DMS53 (cell line): Measurements from ENCODE around the gene CHCHD6.
A peak's percentile ranks its signal among the peaks of the same experiment; 100 is the strongest.

Experiments
- DNase-seq: peaks from one replicate; lab custom pipeline; 2025; lab: John Stamatoyannopoulos, UW

CHCHD6 gene

DNA sequence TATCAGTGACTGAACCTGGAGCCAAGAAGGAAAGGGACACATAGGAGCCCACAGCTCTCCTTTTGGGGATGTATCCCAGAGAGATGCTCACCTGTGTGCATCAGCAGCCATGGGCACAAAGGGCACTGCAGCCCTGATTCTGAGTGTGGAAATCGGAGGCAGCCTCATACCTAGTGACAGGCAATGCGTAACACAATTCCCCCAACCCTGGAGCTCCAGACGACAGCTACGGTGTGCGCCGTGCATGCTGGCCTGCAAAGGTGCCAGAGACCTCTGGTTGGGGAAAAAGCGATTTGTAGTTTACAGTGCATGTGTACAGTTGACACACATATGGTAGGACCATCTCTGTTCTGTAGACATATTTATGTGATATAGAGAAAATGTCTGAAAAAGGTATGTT, 219.9 kb downstream of the CHCHD6 start:
- DNase-seq: no peak

GRCh38 chr3:126924458-126924857, 220.4 kb downstream of the CHCHD6 start:
- no peak for DNase-seq

DNA sequence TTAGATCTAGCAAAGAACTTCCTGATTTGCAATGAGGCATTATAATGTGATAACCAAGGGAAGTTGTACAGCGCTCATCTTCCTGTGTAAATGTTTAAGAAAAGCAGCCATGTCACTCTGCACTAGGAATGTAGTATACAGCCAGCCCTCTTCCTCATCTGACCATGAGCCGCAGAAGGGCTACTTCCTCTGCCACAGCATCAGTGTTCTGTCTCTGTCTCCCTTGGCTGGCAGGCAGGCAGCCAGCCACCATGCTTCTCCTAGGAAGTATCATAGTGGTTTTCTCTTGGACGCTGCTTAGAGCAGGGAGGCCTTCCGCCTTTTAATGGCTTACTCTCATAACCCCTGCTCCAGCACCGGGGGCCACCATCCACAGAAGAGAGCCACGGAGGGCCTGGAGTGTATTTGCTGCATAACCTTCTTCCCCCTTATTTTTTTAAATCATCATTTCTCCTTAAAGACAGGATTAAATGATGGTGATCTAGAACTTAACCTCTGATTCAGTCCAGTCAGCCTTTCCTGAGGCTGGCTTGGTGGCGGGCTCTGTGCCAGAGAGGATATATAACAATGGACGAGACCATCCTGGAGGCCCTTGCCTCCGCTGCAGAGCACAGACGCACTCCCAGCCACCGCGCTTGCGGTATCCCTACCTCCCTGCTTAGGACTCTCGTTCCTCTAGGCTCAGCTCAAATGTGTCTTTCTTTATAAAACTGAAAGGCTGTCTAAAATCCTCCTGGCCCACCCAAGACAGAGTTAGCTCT, 221.6 kb downstream of the CHCHD6 start:
- no peak for DNase-seq

GRCh38 chr3:126926684-126927400, 222.8 kb downstream of the CHCHD6 start:
- DNase-seq: no peak

DNA sequence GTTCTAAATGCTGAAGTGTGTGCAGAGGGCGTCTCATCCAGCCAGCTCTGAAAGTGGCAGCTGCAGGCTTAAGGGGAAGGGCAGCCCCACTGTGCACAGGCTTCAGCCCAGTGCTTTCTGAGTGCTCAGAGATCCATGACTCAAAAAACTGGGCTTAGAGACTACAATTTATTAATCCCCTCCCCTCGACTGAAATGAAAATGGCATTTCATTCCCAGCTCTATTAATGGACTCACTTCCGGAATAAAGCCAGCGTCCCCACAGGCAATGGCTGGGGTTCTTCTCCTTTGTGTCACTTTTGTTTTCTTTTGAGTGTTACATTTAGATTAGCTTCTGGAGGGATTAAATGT, 223.3 kb downstream of the CHCHD6 start:
- DNase-seq: no peak

- no peak for DNase-seq
Measured at GRCh38 chr3:126927846-126928245, 223.8 kb downstream of the CHCHD6 start.

GRCh38 chr3:126928921-126929474, 225.0 kb downstream of the CHCHD6 start:
- no peak for DNase-seq

DNA sequence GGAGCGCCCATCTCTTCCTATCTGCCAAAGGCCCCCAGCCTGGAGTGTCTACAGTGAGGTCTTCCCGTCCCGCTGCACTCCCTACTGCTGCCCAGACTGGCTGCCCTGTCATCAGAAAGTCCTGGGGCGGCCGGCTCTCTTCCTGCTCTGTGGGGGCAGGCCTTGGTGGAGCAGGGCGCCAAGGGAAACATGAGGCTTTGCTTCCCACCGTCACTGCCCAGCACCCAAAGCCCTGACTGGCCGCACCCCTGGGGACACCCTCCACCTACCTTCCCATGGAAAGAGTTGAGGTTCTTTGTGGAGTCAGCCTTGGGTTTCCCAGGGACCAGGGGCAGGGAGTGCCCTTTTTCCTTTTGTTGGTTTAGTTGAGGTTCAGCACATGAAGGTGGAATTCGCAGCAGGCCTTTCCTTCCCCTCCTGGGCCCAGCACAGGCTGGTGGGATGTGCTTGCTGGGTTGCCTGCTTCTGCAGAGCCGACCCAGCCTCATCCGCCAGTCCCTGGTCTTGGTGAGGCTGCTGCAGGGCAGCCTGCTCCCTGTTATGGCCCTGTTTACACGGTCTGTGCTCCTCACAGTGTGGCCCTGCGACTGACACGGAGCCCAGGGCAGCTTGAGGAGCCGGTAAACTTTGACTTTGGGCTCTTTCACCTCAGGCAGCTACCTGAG, 227.0 kb downstream of the CHCHD6 start:
- no peak for DNase-seq

DNA sequence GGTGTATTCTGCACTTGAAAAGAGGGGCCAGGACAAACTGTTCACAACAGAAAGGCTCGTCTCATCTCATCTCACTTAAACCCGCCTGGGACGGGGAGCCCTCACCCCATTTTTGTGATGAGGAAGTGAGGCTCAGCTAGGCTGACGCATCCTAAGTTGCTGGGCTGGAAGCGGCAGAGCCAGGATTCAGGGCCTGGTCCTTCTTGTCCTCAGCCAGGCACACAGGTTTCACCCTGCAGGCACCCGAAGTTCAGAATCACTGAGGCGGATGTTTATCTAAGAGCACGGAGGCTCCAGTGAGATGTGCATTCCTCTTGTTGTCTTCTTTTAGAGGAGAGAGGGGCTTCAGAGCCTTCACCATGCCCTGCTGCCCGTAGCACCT, 227.8 kb downstream of the CHCHD6 start:
- no peak for DNase-seq

DNA sequence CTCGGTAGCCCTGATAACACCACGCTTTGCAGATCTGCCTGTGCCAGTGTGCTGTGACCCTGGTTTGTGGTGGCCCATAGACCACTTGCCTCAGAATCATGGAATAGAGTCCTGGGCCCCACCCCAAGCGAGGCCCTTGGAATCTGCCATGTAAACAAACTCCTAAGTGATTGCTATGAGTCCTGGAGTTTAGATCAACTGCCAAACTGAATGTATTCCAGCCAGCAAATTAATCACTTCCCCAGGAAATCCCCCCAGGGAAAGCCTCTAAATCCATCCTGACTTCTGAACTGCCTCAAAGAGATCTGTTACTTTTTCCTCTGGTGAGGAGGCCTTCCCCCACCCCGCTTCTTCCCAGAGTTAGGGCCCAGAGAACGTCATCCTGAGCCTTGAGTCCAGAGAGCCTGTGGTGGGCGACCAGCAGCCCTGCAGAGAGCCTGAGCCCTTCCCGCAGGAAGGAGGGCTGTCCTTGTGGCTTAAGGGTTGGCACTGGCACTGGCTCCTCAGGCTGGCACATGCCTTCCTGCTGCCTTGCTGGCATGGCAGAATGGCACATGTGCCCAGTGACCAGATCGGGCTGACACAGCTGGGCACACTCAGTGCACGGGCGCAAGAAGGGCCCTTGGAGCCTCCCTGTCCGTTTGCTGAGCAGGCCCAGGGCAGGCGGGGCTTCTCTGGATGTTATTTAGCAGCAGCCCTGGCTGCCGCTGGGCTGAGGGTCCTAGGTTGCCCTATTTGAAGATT, 228.3 kb downstream of the CHCHD6 start:
- no peak for DNase-seq

DNA sequence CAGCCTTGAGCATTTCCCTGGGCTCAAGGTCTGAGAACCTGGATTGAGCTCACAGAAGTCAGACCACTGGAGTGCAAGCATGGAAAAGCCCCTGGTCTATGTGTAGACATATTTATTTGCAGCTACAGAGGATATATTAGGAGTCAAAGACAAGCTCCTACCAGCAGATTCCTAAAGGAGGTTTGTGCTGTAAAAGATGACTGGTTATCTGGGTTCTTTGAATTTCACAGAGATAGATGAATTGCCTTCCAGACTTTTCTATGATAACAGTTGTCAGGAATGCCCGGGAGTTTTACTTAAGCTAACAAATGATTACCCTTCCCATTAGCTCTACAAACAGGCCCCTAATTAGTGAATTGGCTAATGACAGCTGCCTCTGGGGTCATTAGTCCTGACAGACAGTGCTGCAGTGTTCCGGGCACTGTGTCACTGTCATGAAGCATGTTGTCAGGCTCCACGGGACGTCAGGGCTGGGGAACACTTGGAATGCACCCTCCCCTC, 230.0 kb downstream of the CHCHD6 start:
- DNase-seq: no peak

- DNase-seq: no peak
Measured at GRCh38 chr3:126934991-126935390, 231.0 kb downstream of the CHCHD6 start.

GRCh38 chr3:126935756-126936509, 231.9 kb downstream of the CHCHD6 start:
- no peak for DNase-seq

DNA sequence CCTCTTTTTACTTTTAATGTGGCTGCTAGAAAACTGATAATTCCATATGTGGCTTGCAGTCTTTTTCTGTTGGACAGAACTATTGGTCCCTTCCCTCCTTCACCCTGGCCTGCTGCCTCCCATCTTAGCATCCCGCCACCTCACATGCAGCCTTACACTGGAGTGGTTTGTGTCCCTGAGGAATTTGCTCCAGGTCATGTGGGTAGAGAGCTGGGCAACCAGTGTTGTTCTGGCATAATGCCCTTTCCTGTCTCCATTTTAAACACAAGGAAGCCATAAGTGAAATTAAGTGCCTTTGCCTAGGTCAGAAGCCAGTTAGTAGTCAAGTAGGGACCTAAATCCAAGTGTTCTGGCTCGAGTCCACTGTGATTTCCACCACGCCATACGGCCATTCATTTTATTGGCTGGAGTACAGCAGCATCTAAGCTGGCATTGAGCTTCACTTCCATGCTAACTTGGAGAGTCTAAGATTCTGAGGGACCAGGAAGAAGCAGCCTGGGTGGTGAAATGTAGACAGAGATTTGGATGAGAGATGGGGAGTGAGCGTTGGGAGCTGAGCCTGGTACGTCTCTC, 232.9 kb downstream of the CHCHD6 start:
- DNase-seq: no peak

DNA sequence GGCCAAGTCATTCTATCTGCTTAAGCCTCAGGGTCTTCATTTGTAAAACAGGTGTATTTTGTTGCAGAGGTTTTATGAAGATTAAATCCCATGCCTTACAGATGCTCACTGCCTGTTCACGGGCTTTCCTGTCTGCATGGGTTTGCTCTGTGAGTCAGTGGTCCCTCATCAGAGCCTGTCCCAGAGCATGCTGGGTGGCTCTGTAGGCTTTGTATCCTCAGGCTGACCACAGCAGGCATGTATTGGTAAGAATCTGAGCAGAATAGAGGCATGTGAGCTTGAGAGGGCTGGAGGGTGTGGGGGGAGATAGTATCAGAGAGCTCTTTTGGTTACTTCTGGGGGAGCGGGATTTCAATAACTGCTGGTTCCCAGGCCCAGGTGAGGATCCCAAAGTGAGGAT, 233.5 kb downstream of the CHCHD6 start:
- no peak for DNase-seq

- no peak for DNase-seq
Measured at GRCh38 chr3:126937973-126938372, 233.9 kb downstream of the CHCHD6 start.

DNA sequence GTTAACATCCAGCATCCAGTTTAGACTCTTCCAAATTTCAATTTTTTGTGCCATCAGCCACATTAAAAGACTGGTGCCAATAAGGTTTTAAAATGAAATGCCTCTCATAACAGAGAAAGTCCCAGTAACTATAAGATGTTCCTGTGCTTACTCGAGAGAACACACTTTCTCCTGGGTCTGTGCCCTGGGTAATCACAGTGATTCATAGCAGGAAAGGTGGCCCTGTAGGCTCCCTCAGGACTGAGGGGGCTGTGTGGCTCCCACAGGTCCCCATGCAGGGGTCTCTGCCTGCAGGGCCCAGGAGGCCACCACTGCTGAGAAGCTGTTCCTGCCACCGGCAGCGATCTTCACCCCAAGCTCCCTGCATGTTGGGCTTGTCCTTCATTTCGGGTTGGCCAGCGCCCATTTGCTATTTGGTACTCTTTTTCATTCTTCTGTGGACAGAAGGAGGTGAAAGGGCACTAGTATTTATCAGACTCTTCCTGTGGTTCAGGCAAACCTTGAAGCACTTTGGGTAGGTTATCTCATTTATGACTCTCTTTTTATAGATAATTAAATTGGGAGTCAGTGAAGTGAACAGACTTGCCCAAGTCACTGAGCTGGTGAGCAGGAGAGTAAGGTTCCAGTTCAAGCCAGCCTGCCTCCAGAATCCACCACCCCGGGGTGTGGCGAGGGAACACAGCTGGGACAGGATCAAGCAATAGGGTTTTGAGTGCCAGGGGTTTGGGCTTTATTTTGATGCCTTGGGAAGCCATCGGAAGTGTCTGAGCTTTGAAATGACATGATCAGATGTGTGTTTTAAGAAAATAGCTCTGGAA, 234.7 kb downstream of the CHCHD6 start:
- no peak for DNase-seq

- peak; percentile 12 for DNase-seq
Measured at GRCh38 chr3:126939338-126939718, 235.3 kb downstream of the CHCHD6 start.

DNA sequence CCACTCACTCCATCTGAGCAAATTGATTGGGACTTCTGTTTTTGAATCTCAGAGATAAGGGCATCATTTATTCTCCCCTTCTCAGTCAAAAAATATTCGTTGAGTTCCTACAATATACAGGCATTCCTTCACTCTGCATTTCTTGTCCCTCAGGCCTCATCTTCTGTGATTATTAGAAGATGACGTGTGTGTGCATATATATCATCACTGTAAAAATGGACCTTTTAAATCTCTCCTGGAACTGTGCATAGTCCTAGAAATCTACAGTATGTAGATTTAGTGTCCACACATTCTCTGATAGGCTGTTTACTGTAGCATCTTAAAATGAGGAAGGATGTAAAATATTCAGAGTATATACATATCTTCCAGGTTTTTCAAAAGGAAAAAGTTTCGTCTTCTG, 235.7 kb downstream of the CHCHD6 start:
- no peak for DNase-seq

GRCh38 chr3:126941721-126942270, 237.8 kb downstream of the CHCHD6 start:
- DNase-seq: no peak
